Right ventricle myocardium superior (tissue), 1 donor: ENCODE results near the gene IDH3B. TPM values are rescaled to one million over a fixed set of nuclear protein-coding genes. Genes with fewer than 3 reads are reported as not detected.

Source experiments
- ATAC-seq: fragments of 200-7000 bp; cut with Tn5 transposase; one replicate; pipeline ENCODE4 v1.9.1; 2020; ENCODE audit warnings: mild to moderate bottlenecking; ENCODE audit not compliant: poor library complexity
- DNase-seq: peaks from one replicate; pipeline ENCODE4 v3.0.0-alpha.2; 2020
- intact Hi-C: fragments of 100-400 bp; cut with DNase I; formaldehyde crosslinking; loops from one replicate; pipeline ENCODE4 v1.11.2; 2022
- long read RNA-seq: library from polyadenylated mRNA; unstranded; transcript quantifications from one replicate; pipeline ENCODE4 v2.0.0, GENCODE V29; 2021
- total RNA-seq: library from RNA; stranded (reverse); fragmentation: NEBNext Ultra II Directional; extraction: Animal tissue kit (Norgen Biotek cat#: 25700); gene quantifications from one replicate; pipeline ENCODE4 v1.2.1, GENCODE V29; 2021
- donor health status: DM: no; HTN: yes; CAD: no; lungs with severe emphysema.

The IDH3B gene
- 277 TPM for total RNA-seq
- long read RNA-seq, transcript IDH3B-201 (12 exons, 1,545 nt): minor isoform, 20 of 324 reads
- long read RNA-seq, transcript IDH3B-202 (12 exons, 1,230 nt): major isoform, 239 of 324 reads
- long read RNA-seq, transcript IDH3B-212 (12 exons, 1,400 nt): minor isoform, 16 of 324 reads
- long read RNA-seq, partial matches to known transcripts: 10 of 324 reads
- long read RNA-seq, other reads (novel, unspliced or antisense): 36 of 324 reads

DNA sequence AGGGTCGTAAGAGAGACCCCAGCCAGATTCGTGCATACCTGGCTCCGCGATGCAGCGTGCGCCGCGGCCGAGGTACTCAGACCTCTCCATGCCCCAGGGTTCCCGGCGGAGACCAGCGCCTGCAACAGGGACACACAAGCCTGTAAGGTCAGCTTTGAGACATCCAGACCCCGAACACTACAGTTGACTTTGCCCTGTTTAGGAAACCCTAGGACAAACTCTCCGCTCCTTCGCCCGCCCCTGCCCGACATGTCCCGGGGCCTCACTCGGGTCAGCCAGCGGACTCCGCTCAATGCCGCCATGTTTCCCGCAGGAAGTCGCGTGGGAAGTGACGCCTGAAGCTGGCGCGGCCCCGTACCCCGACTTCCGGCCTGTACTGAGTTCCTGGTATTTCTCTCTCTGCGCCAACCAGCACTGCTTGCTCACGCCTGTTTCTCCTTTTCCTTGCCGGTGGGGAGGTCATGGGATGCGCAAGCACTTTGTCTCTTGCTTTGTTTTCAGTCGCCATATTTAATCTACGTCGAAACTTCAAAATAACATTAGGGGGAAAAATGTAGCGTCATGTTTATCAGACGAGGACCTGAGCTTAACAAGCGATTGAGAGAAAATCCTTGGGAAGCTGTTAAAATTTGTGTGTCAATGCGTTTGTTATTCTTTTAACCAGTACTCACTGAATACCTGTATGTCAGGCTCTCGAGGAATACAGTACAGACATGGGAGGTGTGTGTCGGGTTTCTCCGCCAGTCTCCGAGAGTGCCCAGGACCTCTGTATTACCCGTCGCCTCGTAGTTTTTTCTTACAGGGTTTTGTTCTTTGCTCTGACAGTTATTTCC is at the start of gene IDH3B:
IDH3B (minus strand) TSS at position 330 of the 833 bp plus-strand sequence; CDS start at position 302, 28 bp downstream.
- intact Hi-C loops: loop anchor here (2.0 kb wide), 1 partner anchor 29 kb away; the partner anchor contains the start of gene EBF4
- DNase-seq (peak; percentile 96), ATAC-seq (peak; percentile 99)

GRCh38 chr20:2713285-2713684 is 49.3 kb upstream of the IDH3B start:
- DNase-seq: no peak
- no peak for ATAC-seq
- intact Hi-C loops: no loop called here

- intact Hi-C loops: no loop called here
- no peak for DNase-seq
- no peak for ATAC-seq
These were observed 45.4 kb upstream of the IDH3B start for GRCh38 chr20:2709205-2709981.

- DNase-seq (no peak), ATAC-seq (no peak)
- intact Hi-C loops: no loop called here
These were observed 44.6 kb upstream of the IDH3B start for GRCh38 chr20:2708665-2709064.

DNA sequence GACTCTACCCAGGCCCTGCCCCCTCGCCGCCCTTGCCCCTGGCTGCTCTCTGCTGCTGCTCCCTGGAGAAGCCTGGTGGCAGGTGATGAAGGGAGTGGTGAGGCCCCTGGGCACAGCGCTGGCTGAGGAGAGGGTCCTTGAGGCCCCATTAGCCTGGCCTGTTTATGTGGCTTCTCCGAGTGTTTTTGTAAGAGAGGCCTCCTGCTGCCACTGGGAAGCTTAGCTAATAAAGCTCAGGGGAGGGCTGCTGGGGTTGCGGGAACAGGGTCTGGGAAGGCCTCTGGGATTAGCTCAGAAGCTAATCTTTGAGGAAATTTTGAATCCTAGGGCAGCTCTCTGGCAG is 44.0 kb upstream of the IDH3B start:
- DNase-seq: no peak
- ATAC-seq: no peak
- intact Hi-C loops: no loop called here

DNA sequence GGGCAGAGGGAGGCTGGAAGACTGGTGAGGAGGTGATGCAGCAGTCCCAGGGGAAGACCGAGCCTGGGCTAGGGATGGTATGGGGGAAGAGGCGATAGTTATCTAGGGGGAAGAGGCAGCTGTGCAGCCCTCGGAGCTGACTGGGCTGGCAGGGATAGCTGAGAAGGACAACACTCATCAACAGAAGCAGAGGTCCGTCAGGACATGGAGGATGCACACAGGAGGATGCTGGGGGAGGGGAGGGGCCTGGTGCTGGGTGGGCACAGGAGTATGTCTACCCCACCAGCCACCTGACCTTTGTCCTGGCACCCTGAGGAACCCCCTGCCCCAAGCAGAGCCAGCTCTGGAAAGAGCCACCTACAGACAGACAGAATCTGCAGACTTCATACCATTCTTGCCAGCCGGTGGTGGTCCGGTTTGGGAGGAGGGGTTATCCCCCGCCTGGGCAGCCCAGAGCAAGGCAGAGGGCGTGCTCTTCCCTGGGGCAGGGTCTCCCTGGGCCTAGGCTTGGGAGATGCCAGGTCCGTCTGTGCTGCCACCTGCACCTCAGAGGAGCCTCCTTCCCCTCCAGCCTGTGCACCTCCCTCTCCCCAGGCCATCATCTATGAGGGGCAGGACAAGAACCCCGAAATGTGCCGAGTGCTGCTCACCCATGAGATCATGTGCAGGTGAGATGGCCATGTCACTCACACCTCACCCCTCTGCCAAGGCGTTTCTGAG is 43.5 kb upstream of the IDH3B start:
- DNase-seq (no peak), ATAC-seq (no peak)
- intact Hi-C loops: no loop called here

GRCh38 chr20:2706688-2707352 is 42.8 kb upstream of the IDH3B start:
- ATAC-seq (no peak), DNase-seq (no peak)
- intact Hi-C loops: no loop called here

GRCh38 chr20:2705931-2706645 is 42.1 kb upstream of the IDH3B start:
- intact Hi-C loops: no loop called here

GRCh38 chr20:2703716-2704475 is 39.9 kb upstream of the IDH3B start:
- DNase-seq: no peak
- intact Hi-C loops: no loop called here
- no peak for ATAC-seq

More at GRCh38 chr20:2705931-2706645, 42.1 kb upstream of the IDH3B start:
- ATAC-seq (no peak), DNase-seq (no peak)

DNA sequence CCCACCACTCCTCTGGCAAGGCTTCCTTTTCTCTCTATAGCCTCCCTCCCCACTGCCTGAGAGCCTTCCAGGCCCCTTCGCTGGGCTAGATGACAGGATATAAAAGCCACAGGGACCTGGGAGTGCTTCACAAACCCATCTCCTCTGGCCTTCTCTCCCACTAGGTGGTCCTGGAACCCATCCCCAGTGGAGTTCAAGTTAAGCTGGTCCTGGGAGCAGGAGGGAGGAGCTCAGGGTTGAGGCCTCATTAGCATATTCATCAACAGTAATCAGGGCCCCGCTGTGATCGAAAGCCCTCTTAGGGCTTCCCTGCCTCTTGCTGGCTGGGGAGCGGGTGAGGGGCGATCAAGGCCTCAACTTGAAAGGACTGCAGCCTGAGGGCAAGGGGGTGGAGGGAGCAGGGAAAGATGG is 37.7 kb upstream of the IDH3B start:
- ATAC-seq: no peak
- DNase-seq: no peak
- intact Hi-C loops: no loop called here

GRCh38 chr20:2700913-2701620 is 37.1 kb upstream of the IDH3B start:
- ATAC-seq (no peak), DNase-seq (no peak)
- intact Hi-C loops: no loop called here

DNA sequence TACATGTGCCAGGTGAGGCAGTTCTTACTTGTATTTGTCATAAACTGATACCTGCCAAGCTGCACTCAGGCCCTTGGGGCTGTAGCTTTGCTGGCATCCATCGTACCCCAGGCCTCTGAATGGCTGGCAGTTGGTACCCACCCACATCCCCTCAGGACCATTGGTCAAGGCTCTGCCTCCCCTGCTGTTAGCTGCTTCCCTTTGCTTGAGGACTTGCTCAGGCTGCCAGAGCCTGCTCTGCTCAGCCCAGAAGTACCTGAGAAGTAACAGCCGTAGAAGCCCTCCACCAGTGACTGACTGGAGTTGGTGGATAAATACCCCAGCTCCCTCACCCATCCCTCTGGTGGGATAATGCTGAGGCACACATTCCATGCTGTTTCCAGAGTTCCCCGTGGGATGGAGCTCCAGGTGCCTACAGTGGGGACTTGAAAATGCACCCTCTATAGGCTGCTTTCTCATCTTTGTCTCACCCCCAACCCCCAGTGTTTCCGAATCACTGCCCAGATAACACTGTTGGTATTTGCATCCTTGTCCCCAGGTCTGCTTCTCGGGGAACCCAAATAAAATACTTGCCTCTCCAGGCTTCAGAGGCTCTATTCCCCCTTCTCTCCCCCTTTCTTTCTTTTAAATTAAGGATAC is 35.9 kb upstream of the IDH3B start:
- intact Hi-C loops: no loop called here
- no peak for DNase-seq
- ATAC-seq: no peak

DNA sequence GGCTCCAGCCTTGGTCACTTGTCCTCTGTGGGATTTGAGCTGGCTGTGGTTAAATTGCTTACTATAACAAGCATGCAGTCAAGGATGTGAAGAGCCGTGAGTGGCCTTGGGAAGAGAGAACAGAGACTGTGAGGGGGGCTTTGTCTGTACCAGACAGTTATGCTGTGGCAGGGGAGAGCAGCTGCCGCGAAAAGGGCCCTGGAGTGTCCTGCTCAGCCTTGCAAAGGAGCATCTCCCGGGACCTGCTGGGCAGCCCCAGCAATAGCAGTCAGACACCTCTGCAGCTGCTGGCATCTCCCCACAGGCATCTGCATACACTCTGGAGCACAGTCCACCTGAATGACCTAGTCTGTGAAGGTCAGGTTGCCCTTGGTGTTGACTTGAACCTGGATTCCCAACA is 34.9 kb upstream of the IDH3B start:
- intact Hi-C loops: no loop called here
- DNase-seq: no peak
- no peak for ATAC-seq

DNA sequence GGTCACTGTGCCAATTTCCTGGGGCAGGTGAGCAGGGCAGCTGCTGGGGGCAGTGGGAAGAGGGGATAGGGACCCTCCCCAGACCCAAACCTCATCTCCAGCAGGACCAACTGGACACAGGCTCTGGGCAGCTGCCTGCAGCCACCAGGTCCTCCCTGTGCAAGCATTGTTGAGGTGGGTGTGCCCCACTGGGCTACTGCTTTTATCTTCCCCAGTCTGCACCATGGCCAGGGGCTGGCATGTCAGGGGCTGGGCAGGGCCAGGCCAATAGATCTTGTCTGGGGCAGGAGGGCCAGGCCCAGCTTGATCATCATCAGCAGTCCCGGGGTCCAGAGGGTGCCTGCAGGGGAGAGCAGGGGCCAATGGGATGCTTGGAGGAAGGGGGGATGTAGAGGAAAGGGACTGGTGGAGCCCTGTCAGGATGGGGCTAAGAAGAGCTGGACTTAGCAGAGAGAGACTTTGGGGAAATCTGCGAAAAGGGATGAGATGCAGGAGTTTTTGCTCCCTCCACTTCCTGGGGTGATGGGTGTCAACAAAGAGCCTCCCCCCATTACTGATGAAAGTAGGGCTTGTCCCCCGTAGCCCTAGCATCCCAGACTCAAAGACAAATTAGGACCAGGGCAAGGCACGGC is 34.3 kb upstream of the IDH3B start:
- intact Hi-C loops: no loop called here
- no peak for DNase-seq
- ATAC-seq: no peak

DNA sequence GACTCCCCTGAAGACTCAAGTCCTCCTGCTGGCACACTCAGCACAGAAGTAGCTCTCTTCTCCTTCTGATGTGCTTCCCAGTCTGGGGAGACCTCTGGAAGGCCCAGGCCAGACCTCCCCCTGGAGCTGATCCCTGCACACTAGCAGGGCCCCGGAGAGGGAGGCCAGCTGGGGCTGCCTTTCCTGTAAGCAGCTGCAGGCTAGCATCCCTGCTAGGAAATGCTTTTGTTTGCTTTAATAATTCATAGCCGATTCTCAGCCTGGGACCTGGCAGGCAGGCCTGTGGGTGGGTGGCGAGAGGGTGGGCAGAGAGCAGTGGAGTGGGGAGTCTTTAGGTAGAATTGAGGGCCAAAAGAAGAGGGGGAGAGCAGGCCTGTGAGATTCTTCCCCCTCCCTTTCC is 33.8 kb upstream of the IDH3B start:
- intact Hi-C loops: no loop called here
- DNase-seq (no peak), ATAC-seq (no peak)

GRCh38 chr20:2696646-2697045 is 32.6 kb upstream of the IDH3B start:
- no peak for DNase-seq
- intact Hi-C loops: no loop called here
- no peak for ATAC-seq
